Cardiac muscle cell (in vitro differentiated cells and primary cell): ENCODE results near the gene HS6ST3. TPM values are rescaled to one million over a fixed set of nuclear protein-coding genes. Genes with fewer than 3 reads are reported as not detected.

Experiments
- DNase-seq, 2 donors: peaks; one replicate each; pipeline versions ENCODE4 v3.0.0 to v3.0.0-alpha.2; 2010 to 2017; ENCODE audit warnings: low read depth in 1 of 2, low spot score in 1 of 2
- H3K27ac ChIP-seq: fragments of 200-600 bp; sonication (generic); 2 replicates; pipeline ENCODE4 v1.5.1; 2016
- H3K27me3 ChIP-seq: fragments of 200-600 bp; sonication (generic); 2 replicates; pipeline ENCODE4 v1.6.0; 2016; ENCODE audit warnings: control low read depth
- H3K36me3 ChIP-seq: fragments of 200-600 bp; sonication (generic); 2 replicates; pipeline ENCODE4 v1.5.1; 2016; ENCODE audit warnings: control low read depth
- H3K4me1 ChIP-seq: fragments of 200-600 bp; sonication (generic); 2 replicates; pipeline ENCODE4 v1.8.1; 2017; ENCODE audit warnings: low read depth, mild to moderate bottlenecking, mixed run types
- H3K4me3 ChIP-seq: fragments of 200-600 bp; sonication (generic); 2 replicates; pipeline ENCODE4 v1.5.1; 2016; ENCODE audit warnings: mild to moderate bottlenecking
- H3K9me3 ChIP-seq: fragments of 200-600 bp; sonication (generic); 2 replicates; pipeline ENCODE4 v1.5.1; 2017; ENCODE audit warnings: low read depth, mild to moderate bottlenecking, control low read depth
- polyA plus RNA-seq: library from polyadenylated mRNA; unstranded; fragments of >200 nt; fragmentation: Nextera tagmentation; extraction: Ambion mirVana; gene quantifications from 2 replicates; pipeline ENCODE4 v1.2.1, GENCODE V29; 2016
- total RNA-seq: library from RNA; depleted of rRNA; stranded (reverse); fragments of >200 nt; gene quantifications from 2 replicates; pipeline ENCODE4 v1.2.3, GENCODE V29; 2016
- TF ChIP-seq, protein P1 (sequence below): IDR thresholded peaks from 2 replicates; pipeline ENCODE4 v1.5.1; 2012; ENCODE audit warnings: low read depth, mild to moderate bottlenecking, low read length

Gene HS6ST3
- total and polyA plus RNA-seq, 2 experiments from 2014 or later: 0.38 to 0.39 TPM

DNA sequence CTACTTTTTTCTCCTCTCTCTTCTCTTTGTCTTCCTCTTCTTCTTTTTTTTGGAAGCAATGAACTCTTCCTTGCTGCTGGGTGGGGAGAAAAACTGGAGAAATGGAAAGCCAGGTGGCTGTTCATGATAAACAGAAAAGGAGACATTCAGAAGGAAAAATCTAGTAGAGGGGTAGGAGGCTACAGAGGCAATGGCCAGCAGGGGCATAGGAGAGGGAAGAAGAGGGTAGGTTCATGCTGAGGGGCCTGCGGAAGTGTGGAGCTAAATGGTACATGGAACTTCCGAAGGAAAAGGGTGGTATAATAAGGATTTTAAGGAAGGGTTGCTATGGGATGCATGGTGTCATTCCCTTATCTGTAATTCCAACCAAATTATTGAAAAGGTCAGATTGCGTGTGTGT lies 17.5 kb upstream of the HS6ST3 start:
- no peak overlapping the region for H3K4me3 ChIP-seq
- H3K36me3 ChIP-seq: no peaks in the 10 kb centered on the region
- TF ChIP-seq, protein P1, sequence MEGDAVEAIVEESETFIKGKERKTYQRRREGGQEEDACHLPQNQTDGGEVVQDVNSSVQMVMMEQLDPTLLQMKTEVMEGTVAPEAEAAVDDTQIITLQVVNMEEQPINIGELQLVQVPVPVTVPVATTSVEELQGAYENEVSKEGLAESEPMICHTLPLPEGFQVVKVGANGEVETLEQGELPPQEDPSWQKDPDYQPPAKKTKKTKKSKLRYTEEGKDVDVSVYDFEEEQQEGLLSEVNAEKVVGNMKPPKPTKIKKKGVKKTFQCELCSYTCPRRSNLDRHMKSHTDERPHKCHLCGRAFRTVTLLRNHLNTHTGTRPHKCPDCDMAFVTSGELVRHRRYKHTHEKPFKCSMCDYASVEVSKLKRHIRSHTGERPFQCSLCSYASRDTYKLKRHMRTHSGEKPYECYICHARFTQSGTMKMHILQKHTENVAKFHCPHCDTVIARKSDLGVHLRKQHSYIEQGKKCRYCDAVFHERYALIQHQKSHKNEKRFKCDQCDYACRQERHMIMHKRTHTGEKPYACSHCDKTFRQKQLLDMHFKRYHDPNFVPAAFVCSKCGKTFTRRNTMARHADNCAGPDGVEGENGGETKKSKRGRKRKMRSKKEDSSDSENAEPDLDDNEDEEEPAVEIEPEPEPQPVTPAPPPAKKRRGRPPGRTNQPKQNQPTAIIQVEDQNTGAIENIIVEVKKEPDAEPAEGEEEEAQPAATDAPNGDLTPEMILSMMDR: no peak
- no peaks in the 10 kb centered on the region for H3K4me1 ChIP-seq
- H3K27me3 ChIP-seq: no peaks in the 10 kb centered on the region
- no peak for DNase-seq
- H3K27ac ChIP-seq: no peak overlapping the region
- H3K9me3 ChIP-seq: no peaks in the 10 kb centered on the region

DNA sequence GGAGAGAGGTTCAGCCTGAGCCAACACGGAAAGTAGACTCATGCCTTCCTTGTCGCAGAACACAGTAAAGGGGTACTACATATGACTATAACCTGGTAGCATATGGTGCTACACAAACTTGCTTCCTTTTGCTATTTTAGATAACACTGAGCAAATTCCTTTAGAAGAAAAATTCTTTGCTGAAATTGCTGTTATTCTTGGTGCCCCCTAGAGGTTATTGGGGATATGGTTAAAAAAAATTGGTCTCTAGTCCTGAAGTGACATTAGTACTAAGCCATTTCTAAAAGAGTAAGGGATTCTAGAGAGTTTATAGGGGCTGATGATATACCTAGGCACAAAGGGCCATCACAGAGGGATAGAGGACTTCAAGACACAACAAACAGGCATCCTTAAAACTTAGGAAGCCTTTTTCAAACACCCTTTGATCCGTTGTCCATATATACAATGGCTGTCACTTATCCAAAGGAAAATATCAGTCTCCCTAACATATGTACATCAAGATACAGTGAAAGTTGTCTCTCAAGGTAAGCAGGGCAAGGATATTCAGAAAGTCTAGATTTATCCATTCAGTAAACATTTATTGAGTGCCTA lies 13.9 kb upstream of the HS6ST3 start:
- TF ChIP-seq, protein P1: peak; percentile 73
- DNase-seq: peak; percentile 22 to 48
- no peak overlapping the region for H3K4me3 ChIP-seq
- H3K36me3 ChIP-seq: no peaks in the 10 kb centered on the region
- no peaks in the 10 kb centered on the region for H3K4me1 ChIP-seq
- H3K27me3 ChIP-seq: no peaks in the 10 kb centered on the region
- no peaks in the 10 kb centered on the region for H3K9me3 ChIP-seq
- H3K27ac ChIP-seq: no peak overlapping the region

DNA sequence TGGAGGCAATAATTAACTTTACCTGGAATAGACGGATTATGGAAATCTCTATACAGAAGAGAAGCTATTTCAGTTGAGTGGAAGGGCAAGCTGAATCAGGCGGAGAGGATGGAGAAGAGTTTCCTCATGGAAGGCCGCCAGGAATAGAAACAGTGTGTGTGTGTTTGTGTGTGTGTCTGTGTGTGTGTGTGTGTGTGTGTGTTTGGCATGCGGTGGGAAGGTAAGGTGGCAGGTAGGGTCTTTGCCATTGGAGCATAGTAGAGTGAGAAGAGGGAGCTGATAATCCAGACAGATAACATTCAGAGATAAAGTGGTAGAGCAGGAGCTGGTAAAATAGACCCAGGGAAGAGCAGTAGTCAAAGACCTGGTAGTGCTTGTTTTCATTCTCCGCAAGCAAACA lies 9.2 kb upstream of the HS6ST3 start:
- no peaks in the 10 kb centered on the region for H3K27me3 ChIP-seq
- H3K4me1 ChIP-seq: no peaks in the 10 kb centered on the region
- H3K27ac ChIP-seq: no peak overlapping the region
- TF ChIP-seq, protein P1: no peak
- no peak overlapping the region for H3K4me3 ChIP-seq
- H3K36me3 ChIP-seq: no peaks in the 10 kb centered on the region
- H3K9me3 ChIP-seq: no peaks in the 10 kb centered on the region
- no peak for DNase-seq

DNA sequence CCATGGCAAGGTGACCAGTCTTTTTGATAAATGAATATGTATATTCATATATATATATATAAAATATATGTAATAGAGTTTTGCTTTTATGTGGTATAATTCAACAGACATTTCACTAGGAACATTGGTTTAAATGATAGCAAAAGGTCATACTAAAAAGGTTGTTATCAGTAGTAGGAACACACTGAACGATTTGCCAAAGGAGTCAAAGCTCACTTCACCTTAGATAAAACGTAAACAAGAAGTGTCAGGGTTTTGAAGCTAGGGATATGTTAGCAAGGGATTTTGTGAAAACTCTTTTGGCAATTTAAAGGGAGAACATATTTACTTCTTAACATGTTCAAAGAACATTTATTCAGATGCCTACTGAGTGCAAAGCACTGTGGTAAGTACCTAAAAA lies 8.0 kb upstream of the HS6ST3 start:
- no peak overlapping the region for H3K4me3 ChIP-seq
- TF ChIP-seq, protein P1: no peak
- no peaks in the 10 kb centered on the region for H3K36me3 ChIP-seq
- DNase-seq: no peak
- no peak overlapping the region for H3K27ac ChIP-seq
- no peaks in the 10 kb centered on the region for H3K4me1 ChIP-seq
- H3K27me3 ChIP-seq: peaks cover 5% of the 10 kb centered on the region
- H3K9me3 ChIP-seq: no peaks in the 10 kb centered on the region

DNA sequence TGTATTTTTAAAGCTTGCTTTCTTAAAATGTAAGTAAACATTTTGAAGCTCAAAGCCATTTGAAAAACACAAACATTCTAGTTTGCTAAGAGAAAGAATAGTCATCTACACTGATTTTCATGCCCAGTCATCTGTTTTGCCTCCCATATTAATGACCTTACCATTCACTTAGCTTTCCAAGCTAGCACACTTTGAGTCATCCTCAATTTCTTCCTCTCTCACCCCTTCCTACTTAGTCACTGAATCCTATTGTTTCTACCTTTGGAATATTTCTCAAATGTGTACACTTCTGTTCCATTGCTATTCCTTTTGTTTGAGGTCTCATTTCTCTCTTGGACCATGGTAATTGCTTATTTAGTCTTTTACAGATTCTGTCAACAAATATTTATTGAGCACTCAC lies 7.3 kb upstream of the HS6ST3 start:
- H3K27me3 ChIP-seq: peaks cover 13% of the 10 kb centered on the region
- H3K9me3 ChIP-seq: no peaks in the 10 kb centered on the region
- TF ChIP-seq, protein P1: no peak
- no peaks in the 10 kb centered on the region for H3K4me1 ChIP-seq
- no peak overlapping the region for H3K27ac ChIP-seq
- DNase-seq: no peak
- H3K36me3 ChIP-seq: no peaks in the 10 kb centered on the region
- no peak overlapping the region for H3K4me3 ChIP-seq
